NCI-H2171 treated with DMSO at 0.1 percent for 48 hours (cell line): ENCODE measurements around the gene TUSC1.
"Not testable (repeated sequence)": the region's sequence is repeated elsewhere in the genome, so short reads cannot be mapped to it uniquely, and the experiment has no call there.

Experiments used
- DNase-seq: peaks from one replicate; lab custom pipeline; 2025; lab: John Stamatoyannopoulos, UW

The TUSC1 gene

DNA sequence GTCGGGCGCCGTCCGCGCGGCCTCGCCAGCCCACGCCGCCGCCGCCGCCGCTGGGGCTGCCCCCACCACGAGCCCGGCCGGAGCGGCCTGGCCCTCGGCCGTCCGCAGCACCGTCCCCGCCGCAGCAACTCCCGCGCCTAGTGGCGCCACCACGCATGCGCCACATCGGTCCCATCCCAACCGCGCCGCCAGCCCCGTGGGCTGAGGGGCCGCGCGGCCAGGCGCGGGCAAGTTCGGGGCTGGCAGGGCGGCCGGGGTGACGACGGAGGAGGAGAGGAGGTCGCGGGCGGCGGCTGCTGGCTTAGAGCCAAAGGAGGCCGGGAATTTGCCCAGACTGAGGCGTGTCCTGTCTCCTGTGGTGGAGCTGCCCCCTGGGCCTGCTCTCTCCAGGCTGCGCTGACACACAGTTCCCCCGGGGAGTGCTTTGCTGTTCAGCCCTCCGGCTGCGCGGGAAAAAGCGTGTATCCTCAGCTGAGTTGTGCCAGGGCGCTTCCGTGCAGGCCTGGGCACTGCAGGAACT, at the start of gene TUSC1:
TUSC1 (minus strand) TSS at position 298 of the 520 bp plus-strand sequence; CDS start at position 166, 132 bp downstream.
- DNase-seq, result peak; percentile 8

DNA sequence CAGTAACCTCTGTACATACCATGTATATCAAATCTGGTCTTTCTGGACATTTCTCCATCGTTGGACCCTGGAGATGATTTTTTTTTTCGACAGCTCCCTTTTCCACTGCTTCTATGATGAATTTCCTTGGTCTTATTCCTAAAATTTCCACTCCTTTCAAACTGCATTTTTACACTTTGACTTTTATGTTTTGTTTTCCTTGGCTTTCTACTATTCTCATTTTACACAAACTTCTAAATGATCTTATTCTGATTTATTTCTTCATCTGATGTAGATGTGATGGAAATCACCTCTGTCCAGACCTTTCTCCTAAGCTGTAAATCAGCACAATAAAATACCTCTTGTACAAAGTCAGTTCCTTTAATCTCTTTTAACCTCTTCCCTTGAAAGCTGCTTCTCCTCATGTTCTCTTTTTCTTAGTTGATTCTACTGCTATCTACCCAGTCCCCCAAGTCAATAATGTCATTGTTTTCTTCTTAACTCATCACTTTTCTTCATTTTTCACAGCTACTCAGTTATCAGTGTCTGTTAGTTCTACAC, 48.7 kb upstream of the TUSC1 start:
- DNase-seq, result no peak

DNA sequence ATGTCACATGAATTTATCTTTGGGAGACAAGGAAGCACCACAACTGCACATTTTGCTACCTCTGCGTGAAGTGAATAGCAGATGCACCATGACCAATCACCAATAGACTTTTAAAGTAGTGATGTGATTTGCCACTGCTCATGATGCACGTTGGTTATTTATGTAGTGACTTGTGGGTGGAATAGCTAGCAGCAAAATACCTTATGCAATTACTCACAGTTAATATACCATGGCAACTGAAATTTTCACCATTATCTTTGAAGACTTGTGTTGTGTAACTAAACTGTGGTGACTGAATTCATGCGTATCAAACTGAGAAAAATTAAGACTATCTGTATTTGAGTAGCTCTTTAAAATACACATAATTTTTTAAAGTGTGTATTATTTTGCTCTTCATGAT, 46.2 kb upstream of the TUSC1 start:
- DNase-seq, result no peak

DNA sequence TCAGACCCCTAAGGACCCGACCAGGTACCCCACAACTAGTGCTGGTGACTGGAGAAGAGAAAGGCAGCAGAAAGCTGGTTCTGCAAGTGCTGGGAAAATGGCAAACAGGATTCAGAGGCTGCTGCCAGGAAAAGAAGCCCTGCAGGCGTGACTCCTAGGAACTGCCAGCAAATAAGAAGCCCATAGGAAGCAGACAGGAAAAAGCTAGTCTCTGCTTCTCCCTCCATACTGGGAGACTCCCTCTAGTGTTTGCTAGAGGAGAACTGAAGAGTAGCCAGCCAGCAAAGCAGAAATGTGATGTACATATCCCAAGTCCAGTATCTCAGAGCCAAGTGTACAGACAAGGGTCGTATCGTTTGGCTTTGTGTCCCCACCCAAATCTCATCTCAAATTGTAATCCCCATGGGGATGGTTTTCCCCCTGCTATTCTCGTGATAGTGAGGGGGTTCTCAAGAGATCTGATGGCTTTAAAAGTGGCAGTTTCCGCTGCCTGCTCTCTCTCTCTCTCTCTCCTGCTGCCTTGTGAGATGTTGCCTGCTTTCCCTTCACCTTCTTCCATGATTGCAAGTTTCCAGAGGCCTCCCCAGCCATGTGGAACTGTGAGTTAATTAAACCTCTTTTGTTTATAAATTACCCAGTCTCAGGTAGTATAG, 38.1 kb upstream of the TUSC1 start:
- peak; percentile 0 for DNase-seq

DNA sequence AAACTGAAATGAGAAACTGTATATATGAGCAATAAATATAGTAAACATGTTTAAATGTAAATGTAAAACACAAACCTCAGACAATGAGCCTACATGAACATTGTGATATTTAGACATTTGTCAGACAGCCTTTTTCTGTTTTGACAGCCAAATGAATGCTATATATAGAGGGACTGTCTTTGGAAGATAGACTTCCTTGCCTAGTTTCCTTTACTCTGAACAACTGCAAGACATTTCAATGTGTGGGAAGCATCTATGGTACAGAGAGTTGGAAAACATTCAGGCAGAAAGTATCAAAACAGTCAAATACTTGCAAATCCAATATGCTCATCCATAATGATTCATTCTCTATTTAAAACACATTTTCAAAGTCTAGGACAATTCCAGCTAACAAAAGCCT, 31.7 kb upstream of the TUSC1 start:
- no peak for DNase-seq

DNA sequence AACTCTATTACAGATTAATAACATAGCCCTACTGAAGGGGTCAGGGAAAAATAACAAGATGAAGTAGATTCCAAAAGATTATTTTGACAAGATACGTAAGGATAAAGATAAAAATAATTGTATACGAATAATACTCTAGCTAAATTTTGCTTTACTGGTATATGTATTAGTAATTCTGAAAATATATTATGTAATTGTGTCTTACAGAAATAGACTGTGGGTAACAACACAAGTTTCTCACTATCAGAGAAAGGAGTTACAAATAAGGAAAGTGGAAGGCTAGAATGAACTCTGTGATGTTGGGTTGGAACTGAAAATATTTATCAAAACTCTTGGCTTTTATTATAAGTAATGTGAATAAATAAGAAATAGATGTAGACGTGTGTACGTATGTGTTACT, 26.6 kb upstream of the TUSC1 start:
- DNase-seq, result no peak

GRCh38 chr9:25703701-25704357, 25.6 kb upstream of the TUSC1 start:
- no peak for DNase-seq

DNA sequence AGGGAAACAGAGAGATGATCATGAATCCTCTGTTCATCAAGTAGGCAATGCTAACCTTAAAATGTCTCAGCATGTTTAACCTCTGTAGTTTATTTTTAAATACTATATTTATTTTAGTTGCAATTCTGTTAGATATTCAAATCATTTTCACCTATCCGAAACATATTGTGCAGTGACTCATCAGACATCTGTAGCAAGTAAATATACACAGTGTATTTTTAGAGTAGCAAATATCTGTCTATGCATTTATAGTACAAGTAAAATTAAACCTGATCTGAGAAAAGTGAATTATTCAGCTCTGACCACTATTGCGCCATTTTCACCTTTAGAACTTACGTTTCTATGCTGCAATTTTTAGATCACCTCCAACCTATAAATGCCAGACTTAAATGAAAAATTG, 24.3 kb upstream of the TUSC1 start:
- no peak for DNase-seq

DNA sequence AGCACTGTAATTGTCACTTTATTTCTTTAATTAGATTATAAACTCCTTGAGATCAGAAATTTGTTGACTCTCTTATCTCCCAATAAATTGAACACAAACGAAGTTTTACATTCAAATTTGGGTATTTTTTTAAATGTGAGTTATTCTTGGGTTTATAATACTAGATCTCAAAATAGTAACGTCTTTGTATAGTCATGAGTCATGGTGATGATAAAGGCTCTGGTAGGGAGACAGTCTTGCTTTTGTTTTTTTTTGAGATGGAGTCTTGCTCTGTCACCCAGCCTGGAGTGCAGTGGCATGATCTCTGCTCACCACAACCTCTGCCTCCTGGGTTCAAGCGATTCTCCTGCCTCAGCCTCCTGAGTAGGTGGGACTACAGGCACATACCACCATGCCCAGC, 22.7 kb upstream of the TUSC1 start:
- not testable (repeated sequence) for DNase-seq

DNA sequence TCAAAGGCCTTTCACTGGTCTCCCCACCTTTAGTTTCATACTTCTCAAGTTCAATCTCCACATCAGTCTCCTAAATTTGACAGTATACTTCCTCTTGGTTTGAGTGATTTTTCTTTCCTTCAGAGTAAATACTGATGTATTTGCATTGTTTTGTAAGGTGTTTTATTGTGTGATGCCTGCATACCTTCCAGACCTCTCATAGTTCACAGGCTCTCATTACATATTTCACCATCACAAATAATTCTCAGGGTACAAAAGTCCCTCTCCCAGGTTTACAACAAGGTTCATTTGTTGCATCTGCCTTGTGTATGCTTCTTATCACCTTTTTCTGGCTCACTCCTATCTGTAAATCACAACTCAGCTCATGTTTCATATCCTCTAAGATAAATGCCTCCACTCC, 22.2 kb upstream of the TUSC1 start:
- DNase-seq, result no peak

GRCh38 chr9:25691786-25692185, 13.5 kb upstream of the TUSC1 start:
- DNase-seq, result no peak

DNA sequence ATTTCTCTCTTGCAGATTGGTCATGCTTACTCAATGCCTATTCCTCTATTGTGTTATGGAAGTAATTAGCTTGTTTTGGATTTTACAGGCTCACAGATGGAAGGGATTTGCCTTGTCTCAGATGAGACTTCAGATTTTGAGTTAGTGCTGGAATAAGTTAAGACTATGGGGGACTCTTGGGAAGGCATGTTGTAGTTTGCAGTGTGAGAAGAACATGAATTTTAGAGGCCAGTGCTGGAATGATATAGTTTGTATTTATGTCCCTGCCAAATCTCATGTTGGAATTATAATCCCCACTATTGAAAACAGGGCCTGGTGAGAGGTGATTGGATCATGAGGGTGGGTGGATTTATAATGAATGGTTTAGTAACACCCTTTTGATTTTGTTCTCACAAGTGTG, 6.1 kb upstream of the TUSC1 start:
- DNase-seq, result no peak

DNA sequence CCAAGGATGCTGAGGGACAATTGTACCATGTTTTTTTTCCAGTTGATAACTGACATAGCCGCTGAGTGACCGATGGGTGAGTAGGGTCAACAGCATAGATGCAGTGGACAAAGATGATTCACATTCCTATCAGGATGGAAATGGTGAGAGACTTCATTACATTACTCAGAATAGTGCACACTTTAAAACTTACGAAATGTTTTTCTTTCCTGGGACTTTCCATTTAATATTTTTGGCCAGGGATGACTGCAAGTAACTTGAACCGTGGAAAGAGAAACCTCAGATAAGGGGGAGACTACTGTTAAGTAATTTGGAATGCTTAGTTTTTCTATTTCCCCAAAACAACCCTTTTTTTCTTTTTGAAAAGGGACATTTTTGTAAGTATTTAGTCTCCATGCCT, 3.0 kb upstream of the TUSC1 start:
- no peak for DNase-seq

- DNase-seq, result no peak
Observed at GRCh38 chr9:25678846-25679360, 659 bp upstream of the TUSC1 start.

DNA sequence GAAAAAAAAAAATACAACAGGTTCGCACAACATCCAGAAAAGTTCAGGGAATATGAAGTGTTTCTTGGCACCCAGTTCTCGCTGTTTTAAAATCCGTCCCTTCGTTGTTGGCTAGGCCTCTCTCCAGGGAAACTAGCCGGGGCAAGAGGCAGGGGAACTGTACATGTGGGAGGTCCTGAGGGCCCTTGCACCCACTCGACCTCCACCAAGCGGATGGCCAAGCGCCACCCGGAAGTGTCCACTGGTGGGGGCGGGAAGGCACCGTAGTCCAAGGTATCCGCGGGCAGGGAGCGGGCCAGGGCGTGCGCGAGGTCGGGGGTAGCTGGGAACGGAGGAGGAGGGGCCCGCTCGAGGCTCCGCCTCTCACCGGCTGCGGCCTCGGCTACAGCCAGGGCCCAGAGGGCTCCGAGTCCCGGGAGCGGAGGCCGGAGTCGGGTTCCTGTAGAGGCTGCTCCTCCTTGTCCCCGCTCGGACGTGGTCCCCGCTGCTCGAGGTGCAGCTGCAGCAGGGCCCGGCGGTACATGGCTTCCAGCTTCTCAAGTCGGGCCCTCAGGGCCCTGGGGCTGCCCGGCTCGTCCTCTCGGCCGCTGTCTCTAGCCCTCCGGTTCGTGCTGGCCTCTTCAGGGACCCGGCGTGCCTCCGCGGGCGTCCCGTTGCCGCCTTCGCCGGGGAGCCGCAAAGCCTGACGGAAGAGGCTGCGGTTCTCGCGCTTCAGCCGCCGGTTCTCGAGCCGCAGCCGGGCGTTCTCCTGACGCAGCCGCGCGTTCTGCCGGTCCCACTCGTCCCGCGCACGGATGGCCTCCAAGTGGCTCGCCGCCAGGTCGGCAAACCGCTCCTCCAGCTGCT, 720 bp downstream of the TUSC1 start:
- DNase-seq, result no peak

DNA sequence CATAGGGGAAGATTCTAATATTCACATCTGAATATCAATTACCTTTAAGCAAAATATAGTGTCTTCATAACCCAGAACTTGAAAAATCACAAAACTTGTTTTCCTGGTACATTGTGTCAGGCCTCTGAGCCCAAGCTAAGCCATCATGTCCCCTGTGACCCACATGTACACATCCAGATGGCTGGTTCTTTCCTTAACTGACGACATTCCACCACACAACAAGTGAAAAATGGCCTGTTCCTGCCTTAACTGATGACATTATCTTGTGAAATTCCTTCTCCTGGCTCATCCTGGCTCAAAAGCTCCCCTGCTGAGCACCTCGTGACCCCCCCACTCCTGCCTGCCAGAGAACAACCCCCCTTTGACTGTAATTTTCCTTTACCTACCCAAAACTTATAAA, 2.4 kb downstream of the TUSC1 start:
- DNase-seq, result not testable (repeated sequence)

DNA sequence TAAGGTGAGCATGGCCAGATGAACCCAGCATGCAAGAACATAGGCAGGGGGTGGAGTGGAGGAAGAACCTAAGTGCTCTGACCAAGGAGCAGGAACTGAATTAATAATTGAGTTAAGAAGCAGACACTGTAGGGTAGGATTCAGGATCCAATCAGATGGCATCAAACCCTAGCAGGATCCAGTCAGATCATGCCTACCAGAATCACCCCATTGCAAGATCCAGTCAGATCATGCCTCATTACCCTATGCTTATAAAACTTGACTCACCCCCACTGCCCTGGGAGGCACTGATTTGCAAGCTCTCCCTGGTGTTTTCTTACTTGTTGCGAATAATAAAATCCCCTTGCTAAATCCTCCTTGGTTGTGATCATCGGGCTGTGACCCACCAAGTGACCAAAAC, 19.7 kb downstream of the TUSC1 start:
- no peak for DNase-seq

DNA sequence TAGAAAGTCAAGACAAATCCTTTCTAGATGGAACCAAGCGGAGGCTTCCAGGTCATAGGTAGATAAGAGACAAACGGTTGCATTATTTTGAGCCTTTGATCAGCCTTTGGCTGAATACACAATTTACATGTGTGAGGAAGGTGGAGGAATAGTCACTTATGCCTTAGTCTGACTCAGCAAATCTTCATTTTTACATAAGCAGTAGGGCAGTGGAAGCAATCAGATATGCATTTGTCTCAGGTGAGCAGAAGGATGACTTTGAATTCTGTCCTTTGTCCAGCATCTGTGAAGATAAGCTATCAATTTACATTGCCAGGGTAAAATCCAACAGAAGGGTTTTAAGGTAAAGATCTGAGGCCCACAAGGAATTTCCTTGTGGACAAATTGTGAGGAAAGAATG, 23.8 kb downstream of the TUSC1 start:
- DNase-seq, result no peak

DNA sequence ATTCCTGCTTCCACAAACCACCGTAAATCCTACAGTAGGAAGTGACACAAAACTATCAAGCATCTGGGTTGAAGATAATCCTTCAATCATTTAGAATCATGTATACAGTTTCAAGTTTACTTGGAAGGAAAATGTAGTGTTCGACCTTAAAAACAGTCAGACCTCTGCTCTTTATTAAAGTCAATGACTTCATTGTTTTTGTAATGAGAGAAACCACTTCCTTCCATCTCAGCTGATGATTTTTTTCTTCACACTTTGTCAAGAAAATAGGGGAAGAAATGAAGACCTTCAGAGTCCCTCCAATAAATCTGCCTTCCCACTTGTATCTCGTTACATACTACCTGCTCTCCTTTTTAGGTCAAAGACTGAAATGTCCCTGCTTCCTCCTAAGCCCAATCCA, 30.1 kb downstream of the TUSC1 start:
- DNase-seq, result no peak

- DNase-seq, result no peak
Observed at GRCh38 chr9:25636026-25636425, 42.2 kb downstream of the TUSC1 start.

GRCh38 chr9:25629231-25629630, 49.0 kb downstream of the TUSC1 start:
- DNase-seq, result no peak
